GM19397 (cell line): ENCODE results near the gene GNG11.

Experiments
- ATAC-seq: cut with Tn5 transposase; IDR thresholded peaks from one replicate; pipeline ENCODE4 v1.9.1; 2021; ENCODE audit warnings: mild to moderate bottlenecking, moderate library complexity; ENCODE audit not compliant: unreplicated experiment

GNG11 gene

GRCh38 chr7:93921607-93922566 is at the start of gene GNG11:
GNG11 (plus strand) TSS chr7:93921735; CDS start chr7:93922138, 403 bp downstream.
- peak; percentile 86 for ATAC-seq

- no peak for ATAC-seq
Measured at GRCh38 chr7:93873998-93874574, 47.4 kb upstream of the GNG11 start.

- no peak for ATAC-seq
Measured at GRCh38 chr7:93877742-93878141, 43.8 kb upstream of the GNG11 start.

- ATAC-seq, result no peak
Measured at GRCh38 chr7:93879356-93879755, 42.2 kb upstream of the GNG11 start.

- no peak for ATAC-seq
Measured at GRCh38 chr7:93882468-93882867, 39.1 kb upstream of the GNG11 start.

- ATAC-seq, result no peak
Measured at GRCh38 chr7:93883078-93883916, 38.2 kb upstream of the GNG11 start.

- no peak for ATAC-seq
Measured at GRCh38 chr7:93883917-93884345, 37.6 kb upstream of the GNG11 start.

- no peak for ATAC-seq
Measured at GRCh38 chr7:93884541-93884940, 37.0 kb upstream of the GNG11 start.

GRCh38 chr7:93889261-93889660 is 32.3 kb upstream of the GNG11 start:
- no peak for ATAC-seq

- peak; percentile 63 for ATAC-seq
Measured at GRCh38 chr7:93890041-93890463, 31.5 kb upstream of the GNG11 start.

GRCh38 chr7:93890464-93891068 is 31.0 kb upstream of the GNG11 start, which contains the start of gene TFPI2:
TFPI2 (minus strand) TSS chr7:93890753; CDS start chr7:93890678, 75 bp downstream.
- ATAC-seq, result peak; percentile 39

- no peak for ATAC-seq
Measured at GRCh38 chr7:93894426-93894825, 27.1 kb upstream of the GNG11 start.

- ATAC-seq, result no peak
Measured at GRCh38 chr7:93894966-93895640, 26.4 kb upstream of the GNG11 start.

- no peak for ATAC-seq
Measured at GRCh38 chr7:93895859-93896600, 25.5 kb upstream of the GNG11 start.

GRCh38 chr7:93897680-93898079 is 23.9 kb upstream of the GNG11 start:
- no peak for ATAC-seq

GRCh38 chr7:93902777-93903423 is 18.6 kb upstream of the GNG11 start:
- ATAC-seq, result no peak

GRCh38 chr7:93906267-93906666 is 15.3 kb upstream of the GNG11 start, which contains the start of gene GNGT1:
GNGT1 (plus strand) TSS chr7:93906567; CDS start chr7:93906747, 180 bp downstream.
- no peak for ATAC-seq

- no peak for ATAC-seq
Measured at GRCh38 chr7:93910076-93910994, 11.2 kb upstream of the GNG11 start.
